ENCODE results near the gene PRSS12. TPM values are rescaled to one million over a fixed set of nuclear protein-coding genes. Genes with fewer than 3 reads are reported as not detected.

Gene PRSS12
- total RNA-seq, 1 experiment from 2014 or later = 0.25 TPM

DNA sequence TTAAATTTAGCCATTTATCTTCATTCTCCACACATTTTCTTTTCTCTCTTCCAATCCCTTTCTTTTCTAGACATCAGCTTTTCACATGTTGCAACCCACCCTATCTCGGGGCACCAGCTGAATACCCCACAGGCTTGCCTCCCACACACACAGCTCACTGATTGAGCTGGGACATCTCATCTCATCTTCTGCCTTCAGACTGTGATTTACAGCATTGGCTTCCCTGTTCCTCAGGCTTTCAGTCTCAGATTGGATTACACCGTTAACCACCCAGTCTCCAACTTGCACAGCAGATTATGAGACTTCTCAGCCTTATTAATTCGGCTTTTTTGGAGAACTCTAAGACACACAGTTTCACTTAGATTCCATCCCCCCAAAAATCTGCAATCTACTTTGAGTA lies 93.7 kb downstream of the PRSS12 start:
- Mint-ChIP-seq H3K4me3 (ENCODE audit: unreplicated experiment) (no peak overlapping the region), H3K9me3 (ENCODE audit: unreplicated experiment) (no peaks in the 10 kb centered on the region), H3K36me3 (ENCODE audit: insufficient read depth, unreplicated experiment) (no peaks in the 10 kb centered on the region), H3K4me1 (ENCODE audit: low read depth, unreplicated experiment) (no peaks in the 10 kb centered on the region), H3K27me3 (ENCODE audit: insufficient read depth, unreplicated experiment) (peaks cover 9% of the 10 kb centered on the region), H3K27ac (ENCODE audit: unreplicated experiment) (no peak overlapping the region)
- DNase-seq = no peak
- no peak for TF ChIP-seq CTCF (IDR thresholded peaks at IDR 0.05; ENCODE audit: insufficient read depth in 1 of 2, low read depth in 1 of 2, low read length in 1 of 2, severe bottlenecking in 1 of 2, unreplicated experiment in 1 of 2)
- POLR2A ChIA-PET = no interaction called here
- Histone ChIP-seq H3K4me1 (no peaks in the 10 kb centered on the region), H3K27me3 (replicated peaks; ENCODE audit: control insufficient read depth, insufficient read depth, low read length) (no peaks in the 10 kb centered on the region), H3K9me3 (no peaks in the 10 kb centered on the region), H3K4me3 (ENCODE audit: low read depth, low read length) (no peak overlapping the region), H3K36me3 (ENCODE audit: control insufficient read depth, insufficient read depth, low read length) (no peaks in the 10 kb centered on the region)
- intact Hi-C loops (cut with micrococcal nuclease; ENCODE audit: unreplicated experiment) = no loop called here
- BruUV-seq (replicated peaks) = no TSS peak
- CTCF ChIA-PET = no interaction called here

DNA sequence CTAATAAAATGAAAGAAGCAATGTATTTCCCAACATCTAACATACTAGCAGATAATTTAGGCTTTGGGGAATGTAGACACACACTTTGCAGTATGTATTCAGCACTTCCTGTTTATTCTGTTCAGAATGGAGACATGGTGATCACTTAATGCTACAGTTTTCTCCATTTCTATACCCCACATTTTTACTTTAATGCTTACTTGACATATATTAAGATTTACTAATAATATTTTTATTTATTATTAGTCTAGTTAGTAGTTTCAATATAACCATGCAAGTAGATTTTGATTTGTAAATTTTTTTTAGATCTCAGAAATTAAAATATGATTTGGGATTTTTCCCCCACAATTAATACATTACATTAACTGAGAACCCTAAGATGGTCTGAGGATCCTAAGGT lies 98.4 kb downstream of the PRSS12 start:
- Histone ChIP-seq H3K36me3 (ENCODE audit: control insufficient read depth, insufficient read depth, low read length) (no peaks in the 10 kb centered on the region), H3K9me3 (no peaks in the 10 kb centered on the region), H3K4me1 (no peaks in the 10 kb centered on the region), H3K27me3 (replicated peaks; ENCODE audit: control insufficient read depth, insufficient read depth, low read length) (no peaks in the 10 kb centered on the region), H3K4me3 (ENCODE audit: low read depth, low read length) (no peak overlapping the region)
- no peaks in the 10 kb centered on the region for H3K4me1 Mint-ChIP-seq (ENCODE audit: low read depth, unreplicated experiment)
- DNase-seq = no peak
- no peak overlapping the region for H3K27ac Mint-ChIP-seq (ENCODE audit: unreplicated experiment)
- intact Hi-C loops (cut with micrococcal nuclease; ENCODE audit: unreplicated experiment) = no loop called here
- CTCF ChIA-PET = no interaction called here
- H3K27me3 Mint-ChIP-seq (ENCODE audit: insufficient read depth, unreplicated experiment) = peaks cover 3% of the 10 kb centered on the region
- POLR2A ChIA-PET = no interaction called here
- no TSS peak for BruUV-seq (replicated peaks)
- no peak overlapping the region for H3K4me3 Mint-ChIP-seq (ENCODE audit: unreplicated experiment)
- no peaks in the 10 kb centered on the region for H3K36me3 Mint-ChIP-seq (ENCODE audit: insufficient read depth, unreplicated experiment)
- TF ChIP-seq CTCF (IDR thresholded peaks at IDR 0.05; ENCODE audit: insufficient read depth in 1 of 2, low read depth in 1 of 2, low read length in 1 of 2, severe bottlenecking in 1 of 2, unreplicated experiment in 1 of 2) = no peak
- H3K9me3 Mint-ChIP-seq (ENCODE audit: unreplicated experiment) = no peaks in the 10 kb centered on the region

- CTCF ChIA-PET = no interaction called here
- Mint-ChIP-seq H3K4me1 (ENCODE audit: low read depth, unreplicated experiment) (no peaks in the 10 kb centered on the region), H3K4me3 (ENCODE audit: unreplicated experiment) (no peak overlapping the region), H3K27ac (ENCODE audit: unreplicated experiment) (no peak overlapping the region), H3K36me3 (ENCODE audit: insufficient read depth, unreplicated experiment) (no peaks in the 10 kb centered on the region), H3K27me3 (ENCODE audit: insufficient read depth, unreplicated experiment) (no peaks in the 10 kb centered on the region), H3K9me3 (ENCODE audit: unreplicated experiment) (no peaks in the 10 kb centered on the region)
- Histone ChIP-seq H3K4me1 (no peaks in the 10 kb centered on the region), H3K9me3 (no peaks in the 10 kb centered on the region), H3K27me3 (replicated peaks; ENCODE audit: control insufficient read depth, insufficient read depth, low read length) (no peaks in the 10 kb centered on the region), H3K36me3 (ENCODE audit: control insufficient read depth, insufficient read depth, low read length) (no peaks in the 10 kb centered on the region), H3K4me3 (ENCODE audit: low read depth, low read length) (no peak overlapping the region)
- BruUV-seq (replicated peaks) = no TSS peak
- no peak for TF ChIP-seq CTCF (IDR thresholded peaks at IDR 0.05; ENCODE audit: insufficient read depth in 1 of 2, low read depth in 1 of 2, low read length in 1 of 2, severe bottlenecking in 1 of 2, unreplicated experiment in 1 of 2)
- POLR2A ChIA-PET = no interaction called here
- no peak for DNase-seq
- intact Hi-C loops (cut with micrococcal nuclease; ENCODE audit: unreplicated experiment) = no loop called here
Observed at GRCh38 chr4:118249890-118250289, 102.9 kb downstream of the PRSS12 start.
